Measurements from ENCODE around the gene PLPPR5. TPM values are rescaled to one million over a fixed set of nuclear protein-coding genes. Genes with fewer than 3 reads are reported as not detected.

The PLPPR5 gene
- total and polyA plus RNA-seq, 9 of the 15 experiments (the other 6 are each of a cell fraction or from before 2014, with no cell fraction given) = not detected

GRCh38 chr1:99051611-99052283, 47.1 kb upstream of the PLPPR5 start:
- H3K27ac ChIP-seq (ENCODE audit: extremely low read depth, low read depth, low read length) = no peak overlapping the region
- FAIRE-seq (no peak), DNase-seq (ENCODE audit: extremely low read depth in 1 of 4, low spot score in 3 of 4) (no peak), ATAC-seq (no peak)
- intact Hi-C loops (cut with micrococcal nuclease) (no loop called here), in situ Hi-C loops (cut with MboI) (no loop called here)
- H4K20me1 ChIP-seq (replicated peaks; ENCODE audit: control insufficient read depth, insufficient read depth, low read length) = no peaks in the 10 kb centered on the region
- no peaks in the 10 kb centered on the region for H3K4me1 ChIP-seq (replicated peaks in 1 of 2; ENCODE audit: control insufficient read depth in 2 of 2, insufficient read depth in 2 of 2, low read length in 2 of 2)
- no peaks in the 10 kb centered on the region for H3K9me1 ChIP-seq (ENCODE audit: control insufficient read depth, insufficient read depth, low read length)
- no peak overlapping the region for H2AFZ ChIP-seq (ENCODE audit: low read depth, low read length)
- no peaks in the 10 kb centered on the region for H3K27me3 ChIP-seq (ENCODE audit: control insufficient read depth in 2 of 2, insufficient read depth in 2 of 2, low read length in 2 of 2)
- no TSS peak for BruUV-seq (replicated peaks)
- no peaks in the 10 kb centered on the region for H3K79me2 ChIP-seq (ENCODE audit: control insufficient read depth, insufficient read depth, low read length)
- no peak overlapping the region for H3K9ac ChIP-seq (ENCODE audit: insufficient read depth in 1 of 2, low read depth in 2 of 2, low read length in 2 of 2)
- WGBS (ENCODE audit: insufficient coverage, low coverage, missing lambda C conversion rate) = 0% methylated on average over 9 of the region's 10 CpGs
- H3K36me3 ChIP-seq (ENCODE audit: control insufficient read depth, insufficient read depth, low read length) = no peaks in the 10 kb centered on the region
- H3K4me2 ChIP-seq (ENCODE audit: insufficient read depth, low read length) = no peak overlapping the region
- no peak overlapping the region for H3K4me3 ChIP-seq
- POLR2A ChIA-PET = interaction anchor here (0.9 kb wide), 1 partner anchor 52 kb away, joined by 3 read pairs; no protein-coding TSS in a partner anchor
- no peaks in the 10 kb centered on the region; the same call in 1 of the 2 replicates for H3K9me3 ChIP-seq (replicated peaks; ENCODE audit: control insufficient read depth, insufficient read depth, low read depth, low read length)
- CTCF ChIA-PET (ENCODE audit: low intra/inter-chr PET ratio) = no interaction called here
- TF ChIP-seq GABPB2 (CRISPR knock-in tag; conservative IDR thresholded peaks at IDR 0.05) = no peak
- TF ChIP-seq ETV5 (CRISPR knock-in tag; IDR thresholded peaks at IDR 0.05; ENCODE audit: low read depth) = no peak
- TF ChIP-seq LEF1 (IDR thresholded peaks at IDR 0.05) = no peak
- no peak for TF ChIP-seq ATF1 (CRISPR knock-in tag; IDR thresholded peaks at IDR 0.05)
- no peak for TF ChIP-seq ATF1 (tag; IDR thresholded peaks at IDR 0.05)
- no peak for TF ChIP-seq ZNF197 (CRISPR knock-in tag; IDR thresholded peaks at IDR 0.05; ENCODE audit: low read depth)
- TF ChIP-seq SOX6 (IDR thresholded peaks at IDR 0.05) = no peak
- TF ChIP-seq ZZZ3 (IDR thresholded peaks at IDR 0.05) = no peak
- TF ChIP-seq, protein P1, sequence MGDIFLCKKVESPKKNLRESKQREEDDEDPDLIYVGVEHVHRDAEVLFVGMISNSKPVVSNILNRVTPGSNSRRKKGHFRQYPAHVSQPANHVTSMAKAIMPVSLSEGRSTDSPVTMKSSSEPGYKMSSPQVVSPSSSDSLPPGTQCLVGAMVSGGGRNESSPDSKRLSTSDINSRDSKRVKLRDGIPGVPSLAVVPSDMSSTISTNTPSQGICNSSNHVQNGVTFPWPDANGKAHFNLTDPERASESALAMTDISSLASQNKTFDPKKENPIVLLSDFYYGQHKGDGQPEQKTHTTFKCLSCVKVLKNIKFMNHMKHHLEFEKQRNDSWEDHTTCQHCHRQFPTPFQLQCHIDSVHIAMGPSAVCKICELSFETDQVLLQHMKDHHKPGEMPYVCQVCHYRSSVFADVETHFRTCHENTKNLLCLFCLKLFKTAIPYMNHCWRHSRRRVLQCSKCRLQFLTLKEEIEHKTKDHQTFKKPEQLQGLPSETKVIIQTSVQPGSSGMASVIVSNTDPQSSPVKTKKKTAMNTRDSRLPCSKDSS (IDR thresholded peaks at IDR 0.05; ENCODE audit: low read depth, partially characterized antibody) = no peak
- TF ChIP-seq CCNT2 (IDR thresholded peaks at IDR 0.05; ENCODE audit: borderline replicate concordance, extremely low read depth, insufficient read length, low read depth, low read length) = no peak
- TF ChIP-seq, protein P2, sequence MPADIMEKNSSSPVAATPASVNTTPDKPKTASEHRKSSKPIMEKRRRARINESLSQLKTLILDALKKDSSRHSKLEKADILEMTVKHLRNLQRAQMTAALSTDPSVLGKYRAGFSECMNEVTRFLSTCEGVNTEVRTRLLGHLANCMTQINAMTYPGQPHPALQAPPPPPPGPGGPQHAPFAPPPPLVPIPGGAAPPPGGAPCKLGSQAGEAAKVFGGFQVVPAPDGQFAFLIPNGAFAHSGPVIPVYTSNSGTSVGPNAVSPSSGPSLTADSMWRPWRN (IDR thresholded peaks at IDR 0.05; ENCODE audit: low read depth) = no peak
- TF ChIP-seq CREBBP (IDR thresholded peaks at IDR 0.05; ENCODE audit: low read depth, low read length) = no peak
- TF ChIP-seq KLF13 (tag; IDR thresholded peaks at IDR 0.05; ENCODE audit: borderline replicate concordance, low read depth) = no peak
- no peak for TF ChIP-seq HLTF (IDR thresholded peaks at IDR 0.05)
- TF ChIP-seq XRCC5 (IDR thresholded peaks at IDR 0.05; ENCODE audit: low read depth, low read length) = no peak
